ENCODE data around the gene TEAD4.

Gene TEAD4

GRCh38 chr12:3075315-3075714 is 116.1 kb downstream of the TEAD4 start:
- TF ChIP-seq CTCF (IDR thresholded peaks at IDR 0.05; ENCODE audit: insufficient read depth, low read length, missing control alignments): no peak
- ChIA-PET POLR2A (no interaction called here), CTCF (interaction anchor here (0.5 to 10.2 kb wide), 9 partner anchors 17 to 214 kb away, joined by 3 to 250 read pairs (median 4); no protein-coding TSS in a partner anchor)
- H3K4me3 ChIP-seq (ENCODE audit: low read depth, low read length): no peak overlapping the region
- DNase-seq (ENCODE audit: low read depth, low spot score): no peak

- no peak for TF ChIP-seq CTCF (IDR thresholded peaks at IDR 0.05; ENCODE audit: insufficient read depth, low read length, missing control alignments)
- H3K4me3 ChIP-seq (ENCODE audit: low read depth, low read length): peak within 1 kb of the TSS; percentile 71
- ChIA-PET CTCF (interaction anchor here (0.6 to 10.2 kb wide), 9 partner anchors 11 to 214 kb away, joined by 3 to 250 read pairs (median 3); no protein-coding TSS in a partner anchor), POLR2A (interaction anchor here (1.2 kb wide), 1 partner anchor 47 kb away, joined by 4 read pairs; no protein-coding TSS in a partner anchor)
- DNase-seq (ENCODE audit: low read depth, low spot score): no peak
Observed at GRCh38 chr12:3076730-3077571, 117.8 kb downstream of the TEAD4 start, which contains the start of gene TSPAN9. TSS of gene TSPAN9 (plus strand) at chr12:3077379. CDS start at chr12:3201194, 123,815 bp downstream.

- peak overlapping the region; percentile 71 for H3K4me3 ChIP-seq (ENCODE audit: low read depth, low read length)
- no peak for TF ChIP-seq CTCF (IDR thresholded peaks at IDR 0.05; ENCODE audit: insufficient read depth, low read length, missing control alignments)
- DNase-seq (ENCODE audit: low read depth, low spot score): no peak
- POLR2A ChIA-PET: interaction anchor here (1.0 kb wide), 1 partner anchor 45 kb away, joined by 3 read pairs; no protein-coding TSS in a partner anchor
- CTCF ChIA-PET: interaction anchor here (0.7 to 1.4 kb wide), 4 partner anchors 14 to 197 kb away, joined by 3 to 15 read pairs (median 4); no protein-coding TSS in a partner anchor
Observed at GRCh38 chr12:3077572-3078081, 118.4 kb downstream of the TEAD4 start.

GRCh38 chr12:3078086-3078820 is 119.1 kb downstream of the TEAD4 start:
- H3K4me3 ChIP-seq (ENCODE audit: low read depth, low read length): peak overlapping the region; percentile 71
- DNase-seq (ENCODE audit: low read depth, low spot score): no peak
- TF ChIP-seq CTCF (IDR thresholded peaks at IDR 0.05; ENCODE audit: insufficient read depth, low read length, missing control alignments): no peak
- ChIA-PET POLR2A (interaction anchor here (1.0 kb wide), 1 partner anchor 45 kb away, joined by 3 read pairs; no protein-coding TSS in a partner anchor), CTCF (interaction anchor here (0.7 to 1.4 kb wide), 4 partner anchors 13 to 197 kb away, joined by 3 to 15 read pairs (median 4); no protein-coding TSS in a partner anchor)

- CTCF ChIA-PET: interaction anchor here (0.9 to 1.4 kb wide), 2 partner anchors 10 to 219 kb away, joined by 3 to 5 read pairs; no protein-coding TSS in a partner anchor
- DNase-seq (ENCODE audit: low read depth, low spot score): no peak
- TF ChIP-seq CTCF (IDR thresholded peaks at IDR 0.05; ENCODE audit: insufficient read depth, low read length, missing control alignments): no peak
- POLR2A ChIA-PET: no interaction called here
- no peak overlapping the region for H3K4me3 ChIP-seq (ENCODE audit: low read depth, low read length)
Observed at GRCh38 chr12:3081091-3081490, 121.9 kb downstream of the TEAD4 start.
